ENCODE measurements around the gene ALPI. TPM values are rescaled to one million over a fixed set of nuclear protein-coding genes. Genes with fewer than 3 reads are reported as not detected.

Gene ALPI
- total and polyA plus RNA-seq, 10 of the 15 experiments (the other 5 are each of a cell fraction or from before 2014, with no cell fraction given): not detected

GRCh38 chr2:232480201-232481190 lies 24.5 kb downstream of the ALPI start:
- Histone ChIP-seq H3K9me3 (replicated peaks; ENCODE audit: control insufficient read depth, insufficient read depth, low read length) (no peaks in the 10 kb centered on the region), H2AFZ (ENCODE audit: control insufficient read depth, low read depth, low read length) (no peak overlapping the region), H3K27ac (ENCODE audit: control insufficient read depth, insufficient read depth) (no peak overlapping the region), H3K4me1 (ENCODE audit: control insufficient read depth, insufficient read depth, low read length) (no peaks in the 10 kb centered on the region), H3K79me2 (ENCODE audit: control insufficient read depth, insufficient read depth, low read length) (no peaks in the 10 kb centered on the region), H3K4me3 (no peak overlapping the region), H3K9ac (ENCODE audit: control insufficient read depth, insufficient read depth, low read length) (no peak overlapping the region), H3K4me2 (ENCODE audit: control insufficient read depth, insufficient read depth) (no peak overlapping the region), H3K36me3 (ENCODE audit: control insufficient read depth in 2 of 2, insufficient read depth in 2 of 2, low read length in 1 of 2) (no peaks in the 10 kb centered on the region), H4K20me1 (ENCODE audit: control insufficient read depth, insufficient read depth) (no peaks in the 10 kb centered on the region), H3K27me3 (replicated peaks in 1 of 2; ENCODE audit: control insufficient read depth in 2 of 2, insufficient read depth in 2 of 2, low read length in 1 of 2) (peaks cover 0 to 5% of the 10 kb centered on the region in 2 experiments; a peak in 3 of 4 replicates)
- SMC1A ChIA-PET (ENCODE audit: uncharacterized antibody, unreplicated experiment): no interaction called here
- no TSS peak for BruUV-seq (replicated peaks)
- ATAC-seq: no peak
- in situ Hi-C loops (cut with MboI) (no loop called here), intact Hi-C loops (cut with micrococcal nuclease; ENCODE audit: unreplicated experiment) (no loop called here)
- CTCF ChIA-PET: no interaction called here
- WGBS (ENCODE audit: insufficient coverage, insufficient replicate concordance, low lambda C conversion rate, missing lambda C conversion rate): 37% methylated on average over 23 of the region's 26 CpGs
- no peak for TF ChIP-seq POLR2AphosphoS2 (IDR thresholded peaks at IDR 0.05; ENCODE audit: low read depth, low read length)
- TF ChIP-seq NFIC (IDR thresholded peaks at IDR 0.05; ENCODE audit: low read depth, low read length): no peak
- TF ChIP-seq, protein P1, sequence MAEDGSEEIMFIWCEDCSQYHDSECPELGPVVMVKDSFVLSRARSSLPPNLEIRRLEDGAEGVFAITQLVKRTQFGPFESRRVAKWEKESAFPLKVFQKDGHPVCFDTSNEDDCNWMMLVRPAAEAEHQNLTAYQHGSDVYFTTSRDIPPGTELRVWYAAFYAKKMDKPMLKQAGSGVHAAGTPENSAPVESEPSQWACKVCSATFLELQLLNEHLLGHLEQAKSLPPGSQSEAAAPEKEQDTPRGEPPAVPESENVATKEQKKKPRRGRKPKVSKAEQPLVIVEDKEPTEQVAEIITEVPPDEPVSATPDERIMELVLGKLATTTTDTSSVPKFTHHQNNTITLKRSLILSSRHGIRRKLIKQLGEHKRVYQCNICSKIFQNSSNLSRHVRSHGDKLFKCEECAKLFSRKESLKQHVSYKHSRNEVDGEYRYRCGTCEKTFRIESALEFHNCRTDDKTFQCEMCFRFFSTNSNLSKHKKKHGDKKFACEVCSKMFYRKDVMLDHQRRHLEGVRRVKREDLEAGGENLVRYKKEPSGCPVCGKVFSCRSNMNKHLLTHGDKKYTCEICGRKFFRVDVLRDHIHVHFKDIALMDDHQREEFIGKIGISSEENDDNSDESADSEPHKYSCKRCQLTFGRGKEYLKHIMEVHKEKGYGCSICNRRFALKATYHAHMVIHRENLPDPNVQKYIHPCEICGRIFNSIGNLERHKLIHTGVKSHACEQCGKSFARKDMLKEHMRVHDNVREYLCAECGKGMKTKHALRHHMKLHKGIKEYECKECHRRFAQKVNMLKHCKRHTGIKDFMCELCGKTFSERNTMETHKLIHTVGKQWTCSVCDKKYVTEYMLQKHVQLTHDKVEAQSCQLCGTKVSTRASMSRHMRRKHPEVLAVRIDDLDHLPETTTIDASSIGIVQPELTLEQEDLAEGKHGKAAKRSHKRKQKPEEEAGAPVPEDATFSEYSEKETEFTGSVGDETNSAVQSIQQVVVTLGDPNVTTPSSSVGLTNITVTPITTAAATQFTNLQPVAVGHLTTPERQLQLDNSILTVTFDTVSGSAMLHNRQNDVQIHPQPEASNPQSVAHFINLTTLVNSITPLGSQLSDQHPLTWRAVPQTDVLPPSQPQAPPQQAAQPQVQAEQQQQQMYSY (CRISPR knock-in tag; IDR thresholded peaks at IDR 0.05): no peak
- no peak for TF ChIP-seq ATF2 (IDR thresholded peaks at IDR 0.05; ENCODE audit: low read length)
- RAD21 ChIA-PET (ENCODE audit: unreplicated experiment): no interaction called here
- FAIRE-seq: no peak
- POLR2A ChIA-PET: no interaction called here
- no peak for DNase-seq (ENCODE audit: low read depth, low spot score)
